ENCODE data around the gene SFR1. TPM values are rescaled to one million over a fixed set of nuclear protein-coding genes. Genes with fewer than 3 reads are reported as not detected.

Gene SFR1
- total and polyA plus RNA-seq, 4 donors = 0.83 to 5.5 (median 1.6) TPM

DNA sequence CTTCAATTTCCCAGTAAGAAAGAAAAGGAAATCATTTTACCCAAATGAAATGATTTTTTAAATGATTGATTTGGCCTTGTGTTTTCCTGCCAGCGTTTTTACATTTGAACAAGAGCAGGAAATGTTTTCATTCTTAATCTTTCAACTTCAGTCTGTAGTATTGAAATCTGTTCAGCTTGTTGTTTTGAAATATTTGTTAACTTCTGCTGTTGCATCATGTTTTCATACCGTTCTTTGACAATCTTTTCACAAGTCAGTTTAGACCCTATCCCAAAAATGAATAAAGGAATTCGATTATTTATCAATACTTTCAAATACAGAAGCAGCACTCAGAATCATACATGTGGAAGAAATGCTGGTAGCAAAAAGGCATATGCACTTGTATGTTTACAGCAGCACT lies 8.1 kb downstream of the SFR1 start:
- no peak for TF ChIP-seq YY1 (IDR thresholded peaks at IDR 0.05)
- TF ChIP-seq, protein P1, sequence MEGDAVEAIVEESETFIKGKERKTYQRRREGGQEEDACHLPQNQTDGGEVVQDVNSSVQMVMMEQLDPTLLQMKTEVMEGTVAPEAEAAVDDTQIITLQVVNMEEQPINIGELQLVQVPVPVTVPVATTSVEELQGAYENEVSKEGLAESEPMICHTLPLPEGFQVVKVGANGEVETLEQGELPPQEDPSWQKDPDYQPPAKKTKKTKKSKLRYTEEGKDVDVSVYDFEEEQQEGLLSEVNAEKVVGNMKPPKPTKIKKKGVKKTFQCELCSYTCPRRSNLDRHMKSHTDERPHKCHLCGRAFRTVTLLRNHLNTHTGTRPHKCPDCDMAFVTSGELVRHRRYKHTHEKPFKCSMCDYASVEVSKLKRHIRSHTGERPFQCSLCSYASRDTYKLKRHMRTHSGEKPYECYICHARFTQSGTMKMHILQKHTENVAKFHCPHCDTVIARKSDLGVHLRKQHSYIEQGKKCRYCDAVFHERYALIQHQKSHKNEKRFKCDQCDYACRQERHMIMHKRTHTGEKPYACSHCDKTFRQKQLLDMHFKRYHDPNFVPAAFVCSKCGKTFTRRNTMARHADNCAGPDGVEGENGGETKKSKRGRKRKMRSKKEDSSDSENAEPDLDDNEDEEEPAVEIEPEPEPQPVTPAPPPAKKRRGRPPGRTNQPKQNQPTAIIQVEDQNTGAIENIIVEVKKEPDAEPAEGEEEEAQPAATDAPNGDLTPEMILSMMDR (IDR thresholded peaks at IDR 0.05; ENCODE audit: low read depth, low read length, missing input control) = no peak
- peak; percentile 74 for TF ChIP-seq ATF3 (IDR thresholded peaks at IDR 0.05)
- TF ChIP-seq HNF4A (conservative IDR thresholded peaks at IDR 0.05) = no peak
- TF ChIP-seq SP1 (IDR thresholded peaks at IDR 0.05) = peak; percentile 14
- no peak for TF ChIP-seq JUND (IDR thresholded peaks at IDR 0.05)
- TF ChIP-seq, protein P2, sequence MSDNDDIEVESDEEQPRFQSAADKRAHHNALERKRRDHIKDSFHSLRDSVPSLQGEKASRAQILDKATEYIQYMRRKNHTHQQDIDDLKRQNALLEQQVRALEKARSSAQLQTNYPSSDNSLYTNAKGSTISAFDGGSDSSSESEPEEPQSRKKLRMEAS (IDR thresholded peaks at IDR 0.05) = no peak
- TF ChIP-seq RXRA (IDR thresholded peaks at IDR 0.05) = no peak
- no peak for TF ChIP-seq EGR1 (IDR thresholded peaks at IDR 0.05; ENCODE audit: low read depth in 2 of 2)
- peak in 1 of 2 donors; percentile 12 for TF ChIP-seq RAD21 (IDR thresholded peaks at IDR 0.05)
- no peak for TF ChIP-seq TAF1 (conservative IDR thresholded peaks at IDR 0.05)
- TF ChIP-seq NR2F2 (IDR thresholded peaks at IDR 0.05) = no peak
- no peak for TF ChIP-seq HNF4G (IDR thresholded peaks at IDR 0.05)
- H3K9ac ChIP-seq (ENCODE audit: low read depth in 1 of 2, low read length in 2 of 2) = no peak overlapping the region
- no peak overlapping the region for H3K27ac ChIP-seq (ENCODE audit: low read depth in 1 of 2, low read length in 2 of 2)
- no peaks in the 10 kb centered on the region for H3K4me1 ChIP-seq (ENCODE audit: control insufficient read depth in 4 of 4, insufficient read depth in 4 of 4, low read length in 3 of 4)
- 33% methylated on average over 3 of the region's 3 CpGs for WGBS
- H3K4me3 ChIP-seq (ENCODE audit: low read depth in 1 of 3, low read length in 3 of 3) = no peak overlapping the region
- DNase-seq (ENCODE audit: low spot score) = no peak
- no peaks in the 10 kb centered on the region for H3K36me3 ChIP-seq (ENCODE audit: control insufficient read depth in 4 of 4, insufficient read depth in 3 of 4, low read depth in 1 of 4, low read length in 3 of 4)
- H3K27me3 ChIP-seq (ENCODE audit: control insufficient read depth in 4 of 4, insufficient read depth in 4 of 4, low read length in 3 of 4) = no peaks in the 10 kb centered on the region
- no peaks in the 10 kb centered on the region for H3K9me3 ChIP-seq (ENCODE audit: control insufficient read depth in 4 of 4, low read length in 3 of 4)

GRCh38 chr10:104138131-104138530 lies 16.2 kb downstream of the SFR1 start:
- no peaks in the 10 kb centered on the region for H3K36me3 ChIP-seq (ENCODE audit: control insufficient read depth in 4 of 4, insufficient read depth in 3 of 4, low read depth in 1 of 4, low read length in 3 of 4)
- TF ChIP-seq REST (IDR thresholded peaks at IDR 0.05) (no peak), NR2F2 (IDR thresholded peaks at IDR 0.05) (no peak), JUND (IDR thresholded peaks at IDR 0.05) (no peak), GABPA (IDR thresholded peaks at IDR 0.05 in 1 of 2, conservative IDR thresholded peaks at IDR 0.05 in 1 of 2) (no peak), RAD21 (IDR thresholded peaks at IDR 0.05) (no peak), ATF3 (IDR thresholded peaks at IDR 0.05) (no peak), HNF4G (IDR thresholded peaks at IDR 0.05) (no peak), FOXA2 (IDR thresholded peaks at IDR 0.05) (no peak), SP1 (IDR thresholded peaks at IDR 0.05) (no peak)
- TF ChIP-seq, protein P2 (IDR thresholded peaks at IDR 0.05) = no peak
- TF ChIP-seq, protein P1 (IDR thresholded peaks at IDR 0.05; ENCODE audit: low read depth, low read length, missing input control) = no peak
- no peaks in the 10 kb centered on the region for H3K9me3 ChIP-seq (ENCODE audit: control insufficient read depth in 4 of 4, low read length in 3 of 4)
- no peak overlapping the region for H3K9ac ChIP-seq (ENCODE audit: low read depth in 1 of 2, low read length in 2 of 2)
- 91% methylated on average over 6 of the region's 6 CpGs for WGBS
- no peak for DNase-seq (ENCODE audit: low spot score)
- H3K27me3 ChIP-seq (ENCODE audit: control insufficient read depth in 4 of 4, insufficient read depth in 4 of 4, low read length in 3 of 4) = no peaks in the 10 kb centered on the region
- H3K4me1 ChIP-seq (ENCODE audit: control insufficient read depth in 4 of 4, insufficient read depth in 4 of 4, low read length in 3 of 4) = no peaks in the 10 kb centered on the region
- no peak overlapping the region for H3K27ac ChIP-seq (ENCODE audit: low read depth in 1 of 2, low read length in 2 of 2)
- H3K4me3 ChIP-seq (ENCODE audit: low read depth in 1 of 3, low read length in 3 of 3) = no peak overlapping the region
